Endodermal cell (in vitro differentiated cells): ENCODE results near the gene LARP4B. TPM values are rescaled to one million over a fixed set of nuclear protein-coding genes. Genes with fewer than 3 reads are reported as not detected.
A peak's percentile ranks its signal among the peaks of the same experiment; 100 is the strongest.

Source experiments
- DNase-seq: peaks from one replicate; pipeline ENCODE4 v3.0.0-alpha.2; 2017
- H3K27ac ChIP-seq: 2 replicates; pipeline ENCODE4 v1.5.1; 2013; ENCODE audit warnings: mild to moderate bottlenecking, low read depth, low read length, moderate library complexity
- H3K27me3 ChIP-seq: 2 replicates; pipeline ENCODE4 v1.6.1; 2013; ENCODE audit warnings: mild to moderate bottlenecking, low read length, moderate library complexity; ENCODE audit not compliant: insufficient read depth, control insufficient read depth, poor library complexity, severe bottlenecking
- H3K36me3 ChIP-seq: 2 replicates; pipeline ENCODE4 v1.7.0; 2013; ENCODE audit warnings: mild to moderate bottlenecking, low read length, moderate library complexity; ENCODE audit not compliant: control insufficient read depth, insufficient read depth
- H3K4me1 ChIP-seq: one replicate; pipeline ENCODE4 v1.7.0; 2013; ENCODE audit warnings: low read length; ENCODE audit not compliant: control insufficient read depth, insufficient read depth
- H3K4me3 ChIP-seq: 2 replicates; pipeline ENCODE4 v1.5.1; 2013; ENCODE audit warnings: mild to moderate bottlenecking, low read length, moderate library complexity
- H3K9ac ChIP-seq: 2 replicates; pipeline ENCODE4 v1.6.1; 2013; ENCODE audit warnings: mild to moderate bottlenecking, low read length, moderate library complexity; ENCODE audit not compliant: poor library complexity, severe bottlenecking; ENCODE audit errors: extremely low read depth
- H3K9me3 ChIP-seq: 2 replicates; pipeline ENCODE4 v1.6.1; 2013; ENCODE audit warnings: mild to moderate bottlenecking, low read length, moderate library complexity; ENCODE audit not compliant: control insufficient read depth
- H3K27ac Mint-ChIP-seq: 2 replicates; pipeline ENCODE4 v1.8.0; 2020; ENCODE audit warnings: mixed read lengths
- H3K27me3 Mint-ChIP-seq: 2 replicates; pipeline ENCODE4 v1.8.0; 2021; ENCODE audit warnings: mild to moderate bottlenecking, mixed read lengths; ENCODE audit not compliant: insufficient read depth
- H3K36me3 Mint-ChIP-seq: 2 replicates; pipeline ENCODE4 v1.8.0; 2020; ENCODE audit warnings: low read depth, mixed read lengths
- H3K4me1 Mint-ChIP-seq: 2 replicates; pipeline ENCODE4 v1.8.0; 2020; ENCODE audit warnings: mixed read lengths
- H3K4me3 Mint-ChIP-seq: 2 replicates; pipeline ENCODE4 v1.8.0; 2020; ENCODE audit warnings: mild to moderate bottlenecking, moderate library complexity, mixed read lengths
- H3K9me3 Mint-ChIP-seq: 2 replicates; pipeline ENCODE4 v1.8.0; 2020; ENCODE audit warnings: mild to moderate bottlenecking, mixed read lengths
- CTCF ChIP-seq: fragments of 200-600 bp; sonication (generic); conservative IDR thresholded peaks from 2 replicates; pipeline ENCODE4 v1.5.0; 2021; ENCODE audit warnings: antibody characterized with exemption, mild to moderate bottlenecking
- WGBS, 2 experiments: methylation state at CpG; one replicate each; pipeline versions ENCODE4 v1.1.5 to v1.1.7; 2013; ENCODE audit warnings: missing lambda C conversion rate in 2 of 2, mixed read lengths in 1 of 2; ENCODE audit not compliant: insufficient coverage in 1 of 2, insufficient read length in 1 of 2; 5-methylcytosine and 5-hydroxymethylcytosine counted together
- total RNA-seq, 2 donors: library from RNA; stranded (reverse); fragmentation: NEBNext Ultra II Directional in 1 of 2; extraction: Animal tissue kit (Norgen Biotek cat#: 25700) in 1 of 2; gene quantifications; 2 replicates in 1 of 2; 3 replicates in 1 of 2; pipeline ENCODE4 v1.2.1, GENCODE V29; 2021

The LARP4B gene
- total RNA-seq, 2 donors from 2014 or later: 94.1 to 94.3 TPM

- Mint-ChIP-seq H3K36me3 (peaks cover 78% of the 10 kb centered on the region), H3K4me3 (no peak overlapping the region), H3K27me3 (no peaks in the 10 kb centered on the region), H3K4me1 (no peaks in the 10 kb centered on the region), H3K27ac (no peak overlapping the region), H3K9me3 (no peaks in the 10 kb centered on the region)
- Histone ChIP-seq H3K9ac (no peak overlapping the region), H3K4me1 (no peaks in the 10 kb centered on the region), H3K4me3 (no peak overlapping the region), H3K36me3 (peaks cover 94% of the 10 kb centered on the region), H3K27me3 (no peaks in the 10 kb centered on the region), H3K27ac (no peak overlapping the region), H3K9me3 (no peaks in the 10 kb centered on the region)
- no peak for TF ChIP-seq CTCF
- no peak for DNase-seq
- 96 to 99% methylated on average over 6 of the region's 6 CpGs for WGBS, 2 experiments
These were observed 114.1 kb downstream of the LARP4B start for GRCh38 chr10:817371-817770.

- no peak for TF ChIP-seq CTCF
- no peaks in the 10 kb centered on the region for H3K4me1 ChIP-seq
- WGBS, 2 experiments: 96 to 100% methylated on average over 7 to 10 of the region's 10 CpGs
- H3K27ac Mint-ChIP-seq: peak overlapping the region; percentile 79
- H3K9me3 Mint-ChIP-seq: no peaks in the 10 kb centered on the region
- H3K27me3 Mint-ChIP-seq: no peaks in the 10 kb centered on the region
- H3K4me3 Mint-ChIP-seq: no peak overlapping the region
- DNase-seq: no peak
- no peaks in the 10 kb centered on the region for H3K9me3 ChIP-seq
- H3K4me1 Mint-ChIP-seq: no peaks in the 10 kb centered on the region
- no peak overlapping the region for H3K4me3 ChIP-seq
- no peak overlapping the region for H3K27ac ChIP-seq
- H3K36me3 Mint-ChIP-seq: peaks cover 82% of the 10 kb centered on the region
- H3K36me3 ChIP-seq: peaks cover 96% of the 10 kb centered on the region
- H3K9ac ChIP-seq: no peak overlapping the region
- no peaks in the 10 kb centered on the region for H3K27me3 ChIP-seq
These were observed 114.5 kb downstream of the LARP4B start for GRCh38 chr10:816958-817357.

- Histone ChIP-seq H3K4me1 (no peaks in the 10 kb centered on the region), H3K9me3 (no peaks in the 10 kb centered on the region), H3K4me3 (no peak overlapping the region), H3K27ac (no peak overlapping the region), H3K27me3 (no peaks in the 10 kb centered on the region), H3K36me3 (peaks cover 96% of the 10 kb centered on the region), H3K9ac (no peak overlapping the region)
- DNase-seq: no peak
- no peaks in the 10 kb centered on the region for H3K4me1 Mint-ChIP-seq
- peaks cover 77% of the 10 kb centered on the region for H3K36me3 Mint-ChIP-seq
- H3K9me3 Mint-ChIP-seq: no peaks in the 10 kb centered on the region
- no peaks in the 10 kb centered on the region for H3K27me3 Mint-ChIP-seq
- no peak for TF ChIP-seq CTCF
- H3K4me3 Mint-ChIP-seq: no peak overlapping the region
- WGBS, 2 experiments: 94 to 98% methylated on average over 5 to 6 of the region's 6 CpGs
- H3K27ac Mint-ChIP-seq: peak overlapping the region; percentile 39
These were observed 115.4 kb downstream of the LARP4B start for GRCh38 chr10:816091-816477.
